Measurements from ENCODE around the gene RFX7. TPM values are rescaled to one million over a fixed set of nuclear protein-coding genes. Genes with fewer than 3 reads are reported as not detected.

RFX7 gene
- total RNA-seq, 1 experiment from 2014 or later = 18.1 TPM

DNA sequence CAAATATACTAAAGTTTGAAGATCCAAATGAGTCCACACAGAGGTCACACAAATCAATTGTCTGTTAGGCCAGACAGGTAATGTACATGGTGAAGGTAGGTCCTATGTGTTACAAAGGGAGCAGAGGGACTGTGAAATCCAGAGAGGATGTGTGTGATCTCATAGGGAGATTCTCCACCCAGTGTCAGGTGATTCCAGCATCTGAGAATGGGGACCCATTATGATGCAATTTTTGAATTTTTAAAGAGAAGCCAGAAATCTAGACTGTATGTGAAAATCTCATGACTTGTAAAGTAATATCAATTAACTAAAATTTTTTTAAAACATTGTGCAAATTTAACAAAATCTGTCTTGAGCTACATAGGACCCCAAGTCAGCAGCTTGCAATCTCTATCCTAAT lies 192.0 kb downstream of the RFX7 start:
- H3K4me2 ChIP-seq (ENCODE audit: low read length) = no peak overlapping the region
- RAD21 ChIA-PET (ENCODE audit: low non-redundant PET in 1 of 2, low total read pairs in 2 of 2, uncharacterized antibody in 2 of 2, unreplicated experiment in 2 of 2) = no interaction called here
- DNase-seq (ENCODE audit: low read depth, low spot score) (no peak), ATAC-seq (no peak)
- no peak overlapping the region for H3K9ac ChIP-seq (ENCODE audit: low read length)
- intact Hi-C loops (cut with micrococcal nuclease) = loop anchor here (1.0 to 10.0 kb wide), 3 partner anchors 59 to 403 kb away; partner anchors contain the start of gene NEDD4
- BruUV-seq (replicated peaks) = no TSS peak
- no peak overlapping the region for H3K27ac ChIP-seq (ENCODE audit: low read depth, low read length)
- no peaks in the 10 kb centered on the region for H3K36me3 ChIP-seq (ENCODE audit: control insufficient read depth in 1 of 2, insufficient read depth in 2 of 2, low read length in 2 of 2)
- no peaks in the 10 kb centered on the region for H3K79me2 ChIP-seq (ENCODE audit: insufficient read depth, low read length)
- H3K4me1 ChIP-seq (ENCODE audit: control insufficient read depth in 1 of 2, insufficient read depth in 2 of 2, low read length in 2 of 2) = no peaks in the 10 kb centered on the region
- POLR2A ChIA-PET = no interaction called here
- H3K9me2 ChIP-seq (ENCODE audit: insufficient read depth) = no peaks in the 10 kb centered on the region
- CTCF ChIA-PET = no interaction called here
- H3K27me3 ChIP-seq (ENCODE audit: insufficient read depth, low read length) = no peaks in the 10 kb centered on the region
- H3K9me3 ChIP-seq (ENCODE audit: control insufficient read depth in 1 of 2, insufficient read depth in 1 of 2, low read depth in 1 of 2, low read length in 2 of 2) = no peaks in the 10 kb centered on the region
- no peak for TF ChIP-seq CBX3 (IDR thresholded peaks at IDR 0.05; ENCODE audit: low read depth)
- TF ChIP-seq EGR1 (IDR thresholded peaks at IDR 0.05; ENCODE audit: low read depth) = no peak
- TF ChIP-seq, protein P1, sequence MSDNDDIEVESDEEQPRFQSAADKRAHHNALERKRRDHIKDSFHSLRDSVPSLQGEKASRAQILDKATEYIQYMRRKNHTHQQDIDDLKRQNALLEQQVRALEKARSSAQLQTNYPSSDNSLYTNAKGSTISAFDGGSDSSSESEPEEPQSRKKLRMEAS (IDR thresholded peaks at IDR 0.05) = no peak
- TF ChIP-seq, protein P2, sequence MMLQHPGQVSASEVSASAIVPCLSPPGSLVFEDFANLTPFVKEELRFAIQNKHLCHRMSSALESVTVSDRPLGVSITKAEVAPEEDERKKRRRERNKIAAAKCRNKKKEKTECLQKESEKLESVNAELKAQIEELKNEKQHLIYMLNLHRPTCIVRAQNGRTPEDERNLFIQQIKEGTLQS (IDR thresholded peaks at IDR 0.05) = no peak
- no peaks in the 10 kb centered on the region for H4K20me1 ChIP-seq (ENCODE audit: insufficient read depth)
- no peak overlapping the region for H3K4me3 ChIP-seq (replicated peaks in 1 of 2; ENCODE audit: low read depth in 1 of 2, low read length in 2 of 2)
- H2AFZ ChIP-seq (ENCODE audit: low read depth, low read length, poor library complexity, severe bottlenecking) = no peak overlapping the region

DNA sequence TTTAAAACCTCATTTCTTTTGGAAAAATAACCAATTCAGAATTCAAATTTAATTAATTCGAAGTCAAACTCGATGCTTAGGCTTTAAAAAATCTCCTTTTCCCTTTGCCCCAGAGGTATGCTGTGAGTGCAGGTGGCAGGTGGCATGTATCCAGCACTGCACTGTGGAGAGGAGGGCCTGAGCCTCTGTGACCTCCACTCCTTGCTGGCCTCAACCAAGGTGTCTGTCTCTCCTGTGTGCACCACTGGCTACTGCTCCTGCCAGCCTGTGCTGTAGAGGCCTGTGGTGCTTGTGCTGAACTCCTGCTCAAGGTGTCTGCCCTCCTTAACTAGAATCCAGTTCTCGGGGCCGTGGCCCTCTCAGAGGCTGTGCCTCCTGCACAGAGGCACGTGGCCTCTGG lies 194.1 kb downstream of the RFX7 start:
- RAD21 ChIA-PET (ENCODE audit: low non-redundant PET in 1 of 2, low total read pairs in 2 of 2, uncharacterized antibody in 2 of 2, unreplicated experiment in 2 of 2) = no interaction called here
- no peaks in the 10 kb centered on the region for H3K36me3 ChIP-seq (ENCODE audit: control insufficient read depth in 1 of 2, insufficient read depth in 2 of 2, low read length in 2 of 2)
- TF ChIP-seq EZH2phosphoT487 (IDR thresholded peaks at IDR 0.05; ENCODE audit: borderline replicate concordance) (no peak), RAD21 (IDR thresholded peaks at IDR 0.05; ENCODE audit: low read depth) (no peak), SRF (IDR thresholded peaks at IDR 0.05; ENCODE audit: low read depth) (no peak), EZH2 (IDR thresholded peaks at IDR 0.05) (no peak), TCF7L2 (IDR thresholded peaks at IDR 0.05; ENCODE audit: borderline replicate concordance, extremely low read depth, insufficient read depth, insufficient read length) (no peak), POLR2AphosphoS5 (IDR thresholded peaks at IDR 0.05; ENCODE audit: low read depth, low read length) (no peak), JUND (IDR thresholded peaks at IDR 0.05) (no peak), ZFX (IDR thresholded peaks at IDR 0.05) (no peak)
- TF ChIP-seq, protein P1 (IDR thresholded peaks at IDR 0.05) = no peak
- TF ChIP-seq, protein P3, sequence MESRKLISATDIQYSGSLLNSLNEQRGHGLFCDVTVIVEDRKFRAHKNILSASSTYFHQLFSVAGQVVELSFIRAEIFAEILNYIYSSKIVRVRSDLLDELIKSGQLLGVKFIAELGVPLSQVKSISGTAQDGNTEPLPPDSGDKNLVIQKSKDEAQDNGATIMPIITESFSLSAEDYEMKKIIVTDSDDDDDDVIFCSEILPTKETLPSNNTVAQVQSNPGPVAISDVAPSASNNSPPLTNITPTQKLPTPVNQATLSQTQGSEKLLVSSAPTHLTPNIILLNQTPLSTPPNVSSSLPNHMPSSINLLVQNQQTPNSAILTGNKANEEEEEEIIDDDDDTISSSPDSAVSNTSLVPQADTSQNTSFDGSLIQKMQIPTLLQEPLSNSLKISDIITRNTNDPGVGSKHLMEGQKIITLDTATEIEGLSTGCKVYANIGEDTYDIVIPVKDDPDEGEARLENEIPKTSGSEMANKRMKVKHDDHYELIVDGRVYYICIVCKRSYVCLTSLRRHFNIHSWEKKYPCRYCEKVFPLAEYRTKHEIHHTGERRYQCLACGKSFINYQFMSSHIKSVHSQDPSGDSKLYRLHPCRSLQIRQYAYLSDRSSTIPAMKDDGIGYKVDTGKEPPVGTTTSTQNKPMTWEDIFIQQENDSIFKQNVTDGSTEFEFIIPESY (IDR thresholded peaks at IDR 0.05; ENCODE audit: extremely low read depth, insufficient replicate concordance, low read length) = no peak
- CTCF ChIA-PET = no interaction called here
- H3K4me3 ChIP-seq (replicated peaks in 1 of 2; ENCODE audit: low read depth in 1 of 2, low read length in 2 of 2) = no peak overlapping the region
- no TSS peak for BruUV-seq (replicated peaks)
- no peak overlapping the region for H3K27ac ChIP-seq (ENCODE audit: low read depth, low read length)
- no peak overlapping the region for H3K9ac ChIP-seq (ENCODE audit: low read length)
- no peak overlapping the region for H3K4me2 ChIP-seq (ENCODE audit: low read length)
- no peak overlapping the region for H2AFZ ChIP-seq (ENCODE audit: low read depth, low read length, poor library complexity, severe bottlenecking)
- ATAC-seq = no peak
- H3K79me2 ChIP-seq (ENCODE audit: insufficient read depth, low read length) = no peaks in the 10 kb centered on the region
- H4K20me1 ChIP-seq (ENCODE audit: insufficient read depth) = no peaks in the 10 kb centered on the region
- POLR2A ChIA-PET = no interaction called here
- no peaks in the 10 kb centered on the region for H3K27me3 ChIP-seq (ENCODE audit: insufficient read depth, low read length)
- no peaks in the 10 kb centered on the region for H3K4me1 ChIP-seq (ENCODE audit: control insufficient read depth in 1 of 2, insufficient read depth in 2 of 2, low read length in 2 of 2)
- DNase-seq (ENCODE audit: low read depth, low spot score) = no peak
- no peaks in the 10 kb centered on the region for H3K9me3 ChIP-seq (ENCODE audit: control insufficient read depth in 1 of 2, insufficient read depth in 1 of 2, low read depth in 1 of 2, low read length in 2 of 2)
- intact Hi-C loops (cut with micrococcal nuclease) = no loop called here
- no peaks in the 10 kb centered on the region for H3K9me2 ChIP-seq (ENCODE audit: insufficient read depth)
